ENCODE data around the gene FHIT. TPM values are rescaled to one million over a fixed set of nuclear protein-coding genes. Genes with fewer than 3 reads are reported as not detected.

FHIT gene
- total RNA-seq, 1 donor from 2014 or later = 20.2 TPM

GRCh38 chr3:59821274-59821673 is 1430.0 kb downstream of the FHIT start:
- no peak for DNase-seq (ENCODE audit: low spot score)

GRCh38 chr3:59820352-59820934 is 1430.8 kb downstream of the FHIT start:
- H3K27me3 Mint-ChIP-seq (ENCODE audit: unreplicated experiment) = peaks cover 2% of the 10 kb centered on the region
- no peaks in the 10 kb centered on the region for H3K9me3 Mint-ChIP-seq (ENCODE audit: unreplicated experiment)
- no peak for DNase-seq (ENCODE audit: low spot score)
- H3K4me1 Mint-ChIP-seq (ENCODE audit: unreplicated experiment) = peaks cover 10% of the 10 kb centered on the region
- H3K27ac Mint-ChIP-seq (ENCODE audit: unreplicated experiment) = no peak overlapping the region
- no peaks in the 10 kb centered on the region for H3K36me3 Mint-ChIP-seq (ENCODE audit: low read depth, unreplicated experiment)
- H3K4me3 Mint-ChIP-seq (ENCODE audit: unreplicated experiment) = no peak overlapping the region
- no peak for TF ChIP-seq CTCF (IDR thresholded peaks at IDR 0.05; ENCODE audit: unreplicated experiment)

More at GRCh38 chr3:59821274-59821673, 1430.0 kb downstream of the FHIT start:
- Mint-ChIP-seq H3K9me3 (ENCODE audit: unreplicated experiment) (no peaks in the 10 kb centered on the region), H3K4me1 (ENCODE audit: unreplicated experiment) (peaks cover 10% of the 10 kb centered on the region), H3K36me3 (ENCODE audit: low read depth, unreplicated experiment) (no peaks in the 10 kb centered on the region), H3K27ac (ENCODE audit: unreplicated experiment) (no peak overlapping the region), H3K27me3 (ENCODE audit: unreplicated experiment) (peaks cover 2% of the 10 kb centered on the region), H3K4me3 (ENCODE audit: unreplicated experiment) (no peak overlapping the region)
- no peak for TF ChIP-seq CTCF (IDR thresholded peaks at IDR 0.05; ENCODE audit: unreplicated experiment)

- Mint-ChIP-seq H3K36me3 (ENCODE audit: low read depth, unreplicated experiment) (no peaks in the 10 kb centered on the region), H3K4me3 (ENCODE audit: unreplicated experiment) (no peak overlapping the region), H3K27me3 (ENCODE audit: unreplicated experiment) (peaks cover 2% of the 10 kb centered on the region), H3K9me3 (ENCODE audit: unreplicated experiment) (no peaks in the 10 kb centered on the region), H3K4me1 (ENCODE audit: unreplicated experiment) (peaks cover 10% of the 10 kb centered on the region), H3K27ac (ENCODE audit: unreplicated experiment) (no peak overlapping the region)
- no peak for DNase-seq (ENCODE audit: low spot score)
- TF ChIP-seq CTCF (IDR thresholded peaks at IDR 0.05; ENCODE audit: unreplicated experiment) = no peak
These were observed 1432.3 kb downstream of the FHIT start for GRCh38 chr3:59818919-59819300.

DNA sequence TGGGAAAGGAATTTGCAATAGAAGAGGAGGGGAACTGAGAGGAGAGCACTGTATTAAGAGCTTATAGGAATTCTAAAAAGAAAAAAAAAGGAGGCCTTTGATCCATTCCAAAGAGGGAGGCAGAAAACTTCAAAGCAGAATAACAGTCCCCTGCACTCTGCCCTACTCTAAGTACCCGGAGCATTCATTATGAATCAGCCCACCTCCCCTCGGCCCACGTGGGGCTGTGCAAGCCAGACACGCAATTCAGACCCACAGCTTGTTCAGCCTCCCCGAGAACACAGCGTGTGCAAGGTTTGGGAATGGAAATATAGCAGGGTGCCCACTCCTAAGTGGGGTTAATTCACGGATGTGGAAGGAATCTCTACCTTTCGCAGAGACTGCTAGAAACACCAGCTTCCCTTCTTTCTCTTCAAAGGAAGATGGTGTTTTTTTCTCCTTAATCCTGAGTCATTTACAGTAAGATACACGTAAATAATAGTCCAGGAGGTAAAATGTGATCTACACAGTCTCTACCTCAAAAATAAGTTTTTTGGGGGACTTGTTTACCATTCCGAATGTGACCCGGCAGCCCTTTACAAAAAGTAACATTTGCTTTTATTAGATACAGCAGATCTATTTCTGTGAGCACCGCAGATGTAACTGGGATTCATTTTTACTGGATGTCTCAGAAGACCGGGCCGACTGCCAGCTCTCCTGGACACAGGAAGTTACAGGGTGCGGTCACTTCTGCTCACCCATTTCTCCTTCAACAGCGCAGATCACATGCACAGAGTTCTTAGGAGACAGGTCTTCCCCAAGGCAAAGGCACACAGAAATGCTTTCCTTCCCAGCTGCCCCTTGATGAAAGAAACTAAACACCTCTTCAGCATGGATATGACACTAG is 1433.0 kb downstream of the FHIT start:
- H3K27ac Mint-ChIP-seq (ENCODE audit: unreplicated experiment) = no peak overlapping the region

More for the DNA sequence above, 1433.0 kb downstream of the FHIT start:
- no peaks in the 10 kb centered on the region for H3K36me3 Mint-ChIP-seq (ENCODE audit: low read depth, unreplicated experiment)
- peaks cover 10% of the 10 kb centered on the region for H3K4me1 Mint-ChIP-seq (ENCODE audit: unreplicated experiment)
- H3K9me3 Mint-ChIP-seq (ENCODE audit: unreplicated experiment) = no peaks in the 10 kb centered on the region
- no peak for TF ChIP-seq CTCF (IDR thresholded peaks at IDR 0.05; ENCODE audit: unreplicated experiment)
- DNase-seq (ENCODE audit: low spot score) = no peak
- H3K27me3 Mint-ChIP-seq (ENCODE audit: unreplicated experiment) = peaks cover 3% of the 10 kb centered on the region
- no peak overlapping the region for H3K4me3 Mint-ChIP-seq (ENCODE audit: unreplicated experiment)
